ENCODE data around the gene RAPGEF6. TPM values are rescaled to one million over a fixed set of nuclear protein-coding genes. Genes with fewer than 3 reads are reported as not detected.

The RAPGEF6 gene
- total and polyA plus RNA-seq, 11 donors: 2.3 to 13.9 (median 8.6) TPM

GRCh38 chr5:131528682-131529081 lies 106.3 kb downstream of the RAPGEF6 start:
- Histone ChIP-seq H3K27ac (no peak overlapping the region), H3K27me3 (no peaks in the 10 kb centered on the region), H3K4me1 (peaks cover 0 to 72% (median 20%) of the 10 kb centered on the region in 12 donors), H3K36me3 (no peaks in the 10 kb centered on the region), H3K4me3 (no peak overlapping the region), H3K9me3 (no peaks in the 10 kb centered on the region)
- no peak for DNase-seq
- intact Hi-C loops (cut with DNase I): no loop called here
- TF ChIP-seq POLR2A (IDR thresholded peaks at IDR 0.05) (no peak), CTCF (IDR thresholded peaks at IDR 0.05) (no peak)
- no peak for ATAC-seq

GRCh38 chr5:131525805-131526204 lies 109.2 kb downstream of the RAPGEF6 start:
- H3K27ac ChIP-seq: peak overlapping the region in 1 of 12 donors; percentile 27
- ATAC-seq (peak; percentile 9 to 53 (median 36)), DNase-seq (no peak)
- intact Hi-C loops (cut with DNase I): no loop called here
- TF ChIP-seq CTCF (IDR thresholded peaks at IDR 0.05): no peak
- no peak for TF ChIP-seq POLR2A (IDR thresholded peaks at IDR 0.05)
- peaks cover 0 to 60% (median 16%) of the 10 kb centered on the region in 12 donors for H3K4me1 ChIP-seq
- no peaks in the 10 kb centered on the region for H3K27me3 ChIP-seq
- H3K9me3 ChIP-seq: no peaks in the 10 kb centered on the region
- 45 to 62% (median 54%) methylated on average over 1 of the region's 1 CpG for WGBS, 4 donors
- peaks cover 0 to 5% (median 0%) of the 10 kb centered on the region in 9 donors for H3K36me3 ChIP-seq
- no peak overlapping the region for H3K4me3 ChIP-seq

- H3K9me3 ChIP-seq: no peaks in the 10 kb centered on the region
- peak in 2 of 4 donors; percentile 42 to 45 for ATAC-seq
- DNase-seq: no peak
- peaks cover 0 to 18% (median 3%) of the 10 kb centered on the region in 9 donors for H3K36me3 ChIP-seq
- no peak overlapping the region for H3K27ac ChIP-seq
- WGBS, 4 donors: 61 to 79% (median 77%) methylated on average over 4 of the region's 4 CpGs
- H3K4me3 ChIP-seq: no peak overlapping the region
- intact Hi-C loops (cut with DNase I): no loop called here
- no peaks in the 10 kb centered on the region for H3K27me3 ChIP-seq
- TF ChIP-seq CTCF (IDR thresholded peaks at IDR 0.05): no peak
- TF ChIP-seq POLR2A (IDR thresholded peaks at IDR 0.05): no peak
- H3K4me1 ChIP-seq: peaks cover 0 to 49% (median 14%) of the 10 kb centered on the region in 12 donors
Observed at GRCh38 chr5:131524431-131524830, 110.6 kb downstream of the RAPGEF6 start.

GRCh38 chr5:131523500-131524185 lies 111.4 kb downstream of the RAPGEF6 start:
- intact Hi-C loops (cut with DNase I): no loop called here
- TF ChIP-seq POLR2A (IDR thresholded peaks at IDR 0.05): no peak
- TF ChIP-seq CTCF (IDR thresholded peaks at IDR 0.05): no peak
- H3K36me3 ChIP-seq: peaks cover 0 to 24% (median 11%) of the 10 kb centered on the region in 9 donors

More at GRCh38 chr5:131523500-131524185, 111.4 kb downstream of the RAPGEF6 start:
- Histone ChIP-seq H3K27me3 (no peaks in the 10 kb centered on the region), H3K27ac (no peak overlapping the region), H3K4me1 (peaks cover 0 to 42% (median 14%) of the 10 kb centered on the region in 12 donors), H3K9me3 (no peaks in the 10 kb centered on the region), H3K4me3 (no peak overlapping the region)
- ATAC-seq (no peak), DNase-seq (no peak)

Measured in heart left ventricle (tissue), 16 donors.